Lower leg skin (tissue), 4 donors: ENCODE measurements around the gene ZDHHC8. TPM values are rescaled to one million over a fixed set of nuclear protein-coding genes. Genes with fewer than 3 reads are reported as not detected.

Source experiments
- DNase-seq, 2 donors: peaks; one replicate each; pipeline ENCODE4 v3.0.0-alpha.2; 2019; ENCODE audit warnings: low spot score in 2 of 2
- H3K4me3 ChIP-seq: fragments of 200-600 bp; sonication (generic); 2 replicates; pipeline ENCODE4 v1.5.1; 2017; ENCODE audit warnings: mild to moderate bottlenecking, low read depth; ENCODE audit not compliant: poor library complexity, severe bottlenecking
- POLR2A ChIP-seq, 2 donors: fragments of 450-650 bp; IDR thresholded peaks; one replicate each; pipeline ENCODE4 v1.6.1; 2016 to 2017; ENCODE audit warnings: antibody characterized with exemption in 2 of 2, mild to moderate bottlenecking in 1 of 2, moderate library complexity in 1 of 2
- WGBS, 2 donors: methylation state at CpG; one replicate each; pipeline ENCODE4 v1.1.5; 2018; 5-methylcytosine and 5-hydroxymethylcytosine counted together
- intact Hi-C: fragments of 100-400 bp; cut with DNase I; formaldehyde crosslinking; loops from one replicate; pipeline ENCODE4 v1.15.0; 2023; ENCODE audit warnings: low total_unique reads
- total RNA-seq, 4 donors: library from RNA; depleted of rRNA; stranded (reverse); fragments of >200 nt; gene quantifications; one replicate each; pipeline ENCODE4 v1.1.0, GENCODE V29; 2016
- TF ChIP-seq, protein P1 (sequence below), 3 donors: fragments of 450-650 bp; IDR thresholded peaks; one replicate each; pipeline ENCODE4 v1.5.1; 2016; ENCODE audit warnings: antibody characterized with exemption in 3 of 3, mild to moderate bottlenecking in 3 of 3, moderate library complexity in 2 of 3

The ZDHHC8 gene
- total RNA-seq, 4 donors from 2014 or later, result 17.8 to 30.0 (median 26.1) TPM

- intact Hi-C loops, result no loop called here
- TF ChIP-seq, protein P1, sequence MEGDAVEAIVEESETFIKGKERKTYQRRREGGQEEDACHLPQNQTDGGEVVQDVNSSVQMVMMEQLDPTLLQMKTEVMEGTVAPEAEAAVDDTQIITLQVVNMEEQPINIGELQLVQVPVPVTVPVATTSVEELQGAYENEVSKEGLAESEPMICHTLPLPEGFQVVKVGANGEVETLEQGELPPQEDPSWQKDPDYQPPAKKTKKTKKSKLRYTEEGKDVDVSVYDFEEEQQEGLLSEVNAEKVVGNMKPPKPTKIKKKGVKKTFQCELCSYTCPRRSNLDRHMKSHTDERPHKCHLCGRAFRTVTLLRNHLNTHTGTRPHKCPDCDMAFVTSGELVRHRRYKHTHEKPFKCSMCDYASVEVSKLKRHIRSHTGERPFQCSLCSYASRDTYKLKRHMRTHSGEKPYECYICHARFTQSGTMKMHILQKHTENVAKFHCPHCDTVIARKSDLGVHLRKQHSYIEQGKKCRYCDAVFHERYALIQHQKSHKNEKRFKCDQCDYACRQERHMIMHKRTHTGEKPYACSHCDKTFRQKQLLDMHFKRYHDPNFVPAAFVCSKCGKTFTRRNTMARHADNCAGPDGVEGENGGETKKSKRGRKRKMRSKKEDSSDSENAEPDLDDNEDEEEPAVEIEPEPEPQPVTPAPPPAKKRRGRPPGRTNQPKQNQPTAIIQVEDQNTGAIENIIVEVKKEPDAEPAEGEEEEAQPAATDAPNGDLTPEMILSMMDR (IDR thresholded peaks at IDR 0.05), result no peak
- no peak for TF ChIP-seq POLR2A (IDR thresholded peaks at IDR 0.05)
- H3K4me3 ChIP-seq, result no peak overlapping the region
- WGBS, 2 donors, result 77 to 78% methylated on average over 12 of the region's 14 CpGs
- no peak for DNase-seq
These were observed 15.8 kb downstream of the ZDHHC8 start for GRCh38 chr22:20147237-20147988.

DNA sequence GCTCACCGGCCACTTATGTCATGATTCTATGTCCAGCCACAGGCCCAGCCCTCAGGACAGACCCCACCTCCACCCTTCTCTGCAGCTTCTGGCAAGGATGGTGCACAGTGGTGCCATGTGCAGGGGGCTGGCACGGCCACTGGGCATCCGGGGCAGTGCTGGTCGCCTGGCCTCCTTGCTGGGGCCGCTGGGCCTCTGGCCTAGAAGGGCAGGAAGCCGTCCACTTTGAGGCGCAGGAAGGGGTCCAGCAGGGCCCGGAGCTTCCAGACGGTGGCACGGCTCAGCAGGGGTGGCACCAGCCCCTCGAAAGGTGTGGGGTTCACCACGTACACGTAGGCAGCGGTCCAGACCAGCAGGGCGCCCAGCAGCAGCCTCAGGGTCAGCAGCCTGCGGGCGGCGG lies 16.8 kb downstream of the ZDHHC8 start:
- DNase-seq, result no peak
- TF ChIP-seq POLR2A (IDR thresholded peaks at IDR 0.05), result no peak
- TF ChIP-seq, protein P1 (IDR thresholded peaks at IDR 0.05), result no peak
- intact Hi-C loops, result no loop called here
- no peak overlapping the region for H3K4me3 ChIP-seq
- 68 to 85% methylated on average over 5 to 7 of the region's 18 CpGs for WGBS, 2 donors

GRCh38 chr22:20149257-20150250 lies 17.9 kb downstream of the ZDHHC8 start:
- no peak for DNase-seq
- WGBS, 2 donors, result 66 to 68% methylated on average over 24 to 28 of the region's 32 CpGs
- intact Hi-C loops, result no loop called here
- H3K4me3 ChIP-seq, result no peak overlapping the region
- TF ChIP-seq, protein P1 (IDR thresholded peaks at IDR 0.05), result no peak
- no peak for TF ChIP-seq POLR2A (IDR thresholded peaks at IDR 0.05)

DNA sequence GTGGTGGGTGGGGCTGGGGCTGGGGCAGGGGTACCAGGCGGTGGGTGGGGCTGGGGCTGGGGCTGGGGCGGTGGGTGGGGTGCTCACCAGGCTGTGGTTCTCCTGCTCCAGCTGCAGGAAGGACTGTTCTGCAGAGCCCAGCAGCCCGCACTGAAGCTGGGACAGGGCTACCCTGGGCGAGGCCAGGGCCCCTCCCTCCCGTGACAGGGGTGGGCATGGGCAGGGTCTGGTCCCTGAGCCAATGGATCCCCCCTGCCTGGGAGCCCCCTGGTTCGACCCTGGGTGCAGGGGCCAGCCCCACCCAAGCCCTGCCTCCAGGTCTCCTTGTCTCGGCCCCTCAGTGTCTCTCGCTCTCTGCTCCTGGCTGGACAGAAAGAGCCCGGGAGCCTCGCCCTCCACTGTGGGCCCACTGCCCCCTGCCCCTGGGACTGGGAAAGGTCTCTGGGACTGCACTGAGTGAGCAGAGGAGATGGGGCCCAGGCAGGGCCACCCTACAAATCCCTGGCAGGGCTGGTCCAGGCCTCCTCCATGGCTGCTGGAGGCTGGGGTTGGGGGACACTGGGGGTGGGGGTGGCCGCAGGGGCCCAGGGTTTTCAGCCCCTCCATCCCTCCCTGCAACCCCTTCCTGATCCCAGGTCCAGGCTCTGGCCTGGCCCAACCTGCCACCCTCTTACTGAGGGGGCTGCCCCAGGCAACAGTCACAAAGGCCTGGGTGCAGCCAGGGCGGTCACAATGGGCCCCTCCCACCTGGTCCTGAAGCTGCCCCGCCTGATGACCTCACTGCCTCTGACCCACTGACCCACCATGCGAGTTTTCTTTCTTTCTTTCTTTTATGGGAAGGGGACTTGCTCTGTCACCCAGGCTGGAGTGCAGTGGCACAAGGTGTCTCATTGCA lies 19.0 kb downstream of the ZDHHC8 start, which contains the start of gene CCDC188:
Gene CCDC188 (minus strand): TSS at position 675 of the 895 bp plus-strand sequence. CDS start 69 bp downstream, at position 606.
- WGBS, 2 donors, result 73% methylated on average over 7 to 10 of the region's 14 CpGs

GRCh38 chr22:20151276-20151588 lies 19.6 kb downstream of the ZDHHC8 start:
- 88 to 91% methylated on average over 4 of the region's 4 CpGs for WGBS, 2 donors
- TF ChIP-seq, protein P1 (IDR thresholded peaks at IDR 0.05), result no peak
- no peak for TF ChIP-seq POLR2A (IDR thresholded peaks at IDR 0.05)
- no peak overlapping the region for H3K4me3 ChIP-seq
- intact Hi-C loops, result no loop called here
- no peak for DNase-seq

More for the DNA sequence above, 19.0 kb downstream of the ZDHHC8 start, which contains the start of gene CCDC188:
- TF ChIP-seq, protein P1 (IDR thresholded peaks at IDR 0.05), result no peak
- TF ChIP-seq POLR2A (IDR thresholded peaks at IDR 0.05), result no peak
- DNase-seq, result no peak
- H3K4me3 ChIP-seq, result no peak within 1 kb of the TSS
- intact Hi-C loops, result no loop called here
